Epidermal melanocyte (primary cell): ENCODE measurements around the gene TMEFF1.

ENCODE experiments used
- DNase-seq: peaks from one replicate; pipeline ENCODE4 v3.0.0; 2011; ENCODE audit warnings: low spot score; ENCODE audit not compliant: insufficient read length

Gene TMEFF1

GRCh38 chr9:100447041-100447440 lies 25.9 kb upstream of the TMEFF1 start:
- DNase-seq: no peak

DNA sequence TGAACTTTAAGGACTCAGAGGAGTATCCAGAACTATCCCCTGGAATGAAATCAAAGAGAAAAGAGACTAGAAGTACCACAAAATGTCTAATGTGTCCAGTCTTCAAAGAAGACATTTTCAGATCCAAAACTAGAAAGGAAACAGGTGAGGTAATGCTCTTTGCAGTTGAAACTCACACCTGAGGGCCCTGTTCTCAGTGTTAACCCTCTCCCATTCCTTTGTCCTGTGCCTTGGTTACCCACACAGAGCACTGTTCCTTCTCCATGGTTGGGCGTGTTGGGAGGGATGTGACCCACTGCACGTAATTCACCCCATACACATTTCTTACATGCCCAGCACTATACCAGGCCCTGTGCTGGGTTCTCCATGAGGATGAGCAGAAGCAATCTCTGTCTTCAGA lies 24.7 kb upstream of the TMEFF1 start:
- no peak for DNase-seq

GRCh38 chr9:100449420-100449819 lies 23.5 kb upstream of the TMEFF1 start:
- no peak for DNase-seq

DNA sequence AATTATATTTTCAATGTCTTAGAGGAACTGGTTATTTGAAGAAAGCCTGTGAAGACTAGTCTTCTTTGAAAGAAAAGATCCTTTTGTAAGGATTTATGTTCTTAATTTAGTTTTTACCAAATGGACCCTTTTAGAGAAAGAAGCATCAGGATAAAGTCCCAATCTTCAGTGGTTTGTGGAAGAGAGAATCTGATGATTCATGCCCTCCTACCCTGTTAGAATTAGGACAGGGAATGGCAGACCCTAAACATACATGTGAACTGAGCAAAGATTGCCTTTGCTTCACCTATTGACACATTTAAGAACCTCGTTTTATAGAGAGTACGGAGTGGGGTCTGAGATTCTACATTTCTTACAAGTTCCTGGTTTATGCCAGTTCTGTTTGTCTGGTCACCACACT lies 20.1 kb upstream of the TMEFF1 start:
- no peak for DNase-seq

DNA sequence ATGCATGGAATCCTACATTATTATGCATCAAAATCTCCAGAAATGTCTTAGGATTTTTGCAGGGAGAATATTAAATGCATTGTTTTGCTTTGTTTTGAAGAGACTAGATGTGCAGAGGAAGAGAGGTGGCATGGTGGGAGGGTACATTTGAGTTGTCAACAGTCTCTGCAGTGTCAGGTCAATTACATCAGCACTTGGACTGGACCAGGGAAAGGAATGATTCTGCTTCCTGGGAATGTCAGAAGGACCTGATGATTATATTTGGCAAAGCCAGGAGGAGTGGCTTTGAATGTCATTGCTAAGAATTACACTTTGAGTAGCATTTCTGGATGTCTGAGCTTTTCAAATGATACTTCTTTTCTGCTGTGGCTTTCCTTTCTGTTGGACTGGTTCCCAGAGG lies 17.5 kb upstream of the TMEFF1 start:
- DNase-seq: no peak

DNA sequence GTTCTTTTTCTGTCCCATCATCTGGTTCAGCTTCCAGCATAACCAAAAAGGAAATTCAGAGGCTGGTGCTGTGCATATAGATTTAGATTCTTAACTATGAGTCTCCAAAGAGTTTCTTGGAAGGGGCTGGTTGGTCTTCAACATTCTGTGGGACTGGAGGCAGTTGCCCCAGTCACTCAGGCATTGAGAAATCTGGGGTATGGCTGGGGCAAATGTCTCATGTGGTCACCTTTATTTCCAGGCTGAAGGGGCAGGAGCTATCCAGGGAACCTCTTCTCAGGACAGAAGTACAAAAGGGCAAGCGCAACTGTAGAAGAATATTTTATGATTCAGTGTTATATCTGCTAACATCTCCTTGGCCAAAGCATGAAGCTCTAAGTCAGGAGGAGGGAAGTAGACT lies 15.4 kb upstream of the TMEFF1 start:
- no peak for DNase-seq

DNA sequence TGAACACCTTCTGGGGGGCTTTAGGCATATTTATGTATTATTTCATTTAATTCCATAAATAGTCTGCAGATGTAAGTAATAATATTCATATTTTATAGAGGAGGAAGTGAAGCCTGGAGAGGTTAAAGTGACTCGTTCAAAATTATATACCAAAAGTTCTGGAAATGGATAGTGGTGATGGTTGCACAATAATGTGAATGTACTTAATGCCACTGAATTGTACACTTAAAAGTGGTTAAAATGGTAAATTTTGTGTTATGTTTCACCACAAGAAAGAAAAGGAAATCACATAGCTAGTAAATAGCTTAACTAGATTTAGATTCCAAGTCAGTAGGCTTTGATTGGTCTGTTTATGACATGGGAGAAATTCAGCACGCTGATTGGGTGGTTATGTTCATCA lies 13.0 kb upstream of the TMEFF1 start:
- no peak for DNase-seq

DNA sequence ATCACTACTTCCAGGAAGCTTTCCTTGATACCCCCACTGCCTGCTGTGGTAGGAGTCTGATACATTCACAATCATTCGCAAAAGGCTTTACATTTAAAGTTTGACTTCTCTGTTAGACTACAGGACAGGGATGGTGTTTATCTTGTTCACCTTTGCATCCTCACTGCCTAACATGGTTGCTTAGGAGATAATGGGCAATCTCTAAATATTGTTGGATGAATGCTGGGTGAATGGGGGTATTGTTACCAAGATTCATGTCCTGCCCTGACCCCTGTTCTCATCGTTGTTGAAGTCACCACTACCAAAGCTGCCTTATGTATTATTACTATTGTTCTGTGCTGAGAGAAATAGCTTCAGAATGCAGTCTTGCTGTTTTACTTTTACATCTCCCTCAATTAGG lies 7.7 kb upstream of the TMEFF1 start:
- DNase-seq: no peak

GRCh38 chr9:100465761-100466160 lies 7.2 kb upstream of the TMEFF1 start:
- DNase-seq: no peak

DNA sequence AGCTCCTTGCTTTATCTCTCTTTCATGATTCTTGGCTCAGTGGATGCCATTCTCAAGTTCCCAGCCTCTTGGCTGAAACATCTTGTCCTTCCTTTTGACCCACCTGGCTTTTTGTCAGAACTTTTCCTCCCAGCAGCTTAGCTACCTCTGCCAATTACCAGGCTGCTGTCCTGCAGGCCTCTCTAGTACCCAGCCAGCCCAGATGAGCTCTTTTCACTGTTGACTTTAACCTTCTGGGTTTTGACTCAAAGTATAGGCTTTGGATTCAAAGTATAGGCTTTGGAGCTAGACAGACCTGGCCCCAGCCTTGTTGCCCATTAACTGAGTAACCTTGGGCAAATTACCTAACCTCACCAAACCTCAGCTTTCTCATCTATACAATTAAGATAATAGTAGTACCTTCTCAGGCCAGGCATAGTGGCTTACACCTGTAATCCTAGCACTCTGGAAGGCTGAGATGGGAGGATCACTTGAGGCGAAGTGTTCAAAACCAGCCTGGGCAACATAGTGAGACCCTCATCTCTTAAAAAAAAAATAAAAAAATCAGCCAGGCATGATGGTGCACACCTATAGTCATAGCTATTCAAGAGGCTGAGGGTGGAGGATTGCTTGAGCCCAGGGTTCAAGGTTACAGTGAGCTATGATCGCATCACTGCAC lies 6.6 kb upstream of the TMEFF1 start:
- no peak for DNase-seq

- no peak for DNase-seq
Observed at GRCh38 chr9:100466829-100467221, 6.1 kb upstream of the TMEFF1 start.

DNA sequence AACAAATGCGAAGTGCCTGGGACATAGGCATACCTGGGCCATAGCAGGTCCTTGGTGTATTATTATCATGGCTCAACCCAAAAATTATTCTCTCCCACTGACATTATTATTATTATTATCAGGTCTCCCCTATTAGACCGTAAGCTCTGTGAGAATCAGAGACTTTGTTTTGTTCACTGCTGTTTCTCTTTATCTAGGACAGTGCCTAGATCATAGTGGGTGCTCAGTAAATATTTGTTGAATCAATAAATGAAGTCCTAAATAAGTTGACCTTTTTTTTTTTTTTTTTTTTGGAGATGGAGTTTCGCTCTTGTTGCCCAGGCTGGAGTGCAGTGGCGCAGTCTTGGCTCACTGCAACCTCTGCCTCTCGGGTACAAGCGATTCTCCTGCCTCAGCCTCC lies 4.9 kb upstream of the TMEFF1 start:
- DNase-seq: no peak

GRCh38 chr9:100472268-100472667 lies 681 bp upstream of the TMEFF1 start:
- no peak for DNase-seq

DNA sequence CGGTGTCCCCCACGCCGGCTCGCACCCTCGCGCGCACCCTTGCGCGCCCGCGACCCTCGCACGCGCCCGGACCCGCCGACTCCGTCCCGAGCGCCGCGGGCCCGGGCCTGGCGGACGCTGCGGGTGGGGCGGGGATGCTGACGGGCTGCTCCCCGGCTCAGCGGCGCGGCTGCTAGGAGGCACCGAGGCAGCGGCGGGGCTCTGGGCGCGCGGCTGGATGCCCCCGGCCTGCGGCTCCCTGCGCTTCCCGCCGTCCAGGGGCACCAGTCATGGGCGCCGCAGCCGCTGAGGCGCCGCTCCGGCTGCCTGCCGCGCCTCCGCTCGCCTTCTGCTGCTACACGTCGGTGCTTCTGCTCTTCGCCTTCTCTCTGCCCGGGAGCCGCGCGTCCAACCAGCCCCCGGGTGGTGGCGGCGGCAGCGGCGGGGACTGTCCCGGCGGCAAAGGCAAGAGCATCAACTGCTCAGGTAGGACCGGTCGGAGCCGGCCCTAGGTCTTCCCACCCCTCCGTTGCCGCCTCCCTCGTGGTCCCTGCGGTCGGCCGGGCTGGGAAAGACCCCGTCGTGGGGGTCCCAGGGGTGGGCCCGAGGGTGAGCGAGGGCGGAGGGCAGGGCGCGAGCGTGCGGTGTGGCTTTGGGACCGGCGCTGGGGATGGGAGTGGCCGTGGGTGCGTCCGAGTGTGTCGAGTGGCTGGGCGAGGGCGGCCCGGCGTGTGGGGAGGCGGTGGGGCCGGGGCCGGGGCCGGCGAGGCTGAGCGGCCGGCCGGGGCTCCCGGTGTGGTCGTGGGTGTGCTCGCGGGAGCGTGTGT lies 530 bp downstream of the TMEFF1 start:
- no peak for DNase-seq

DNA sequence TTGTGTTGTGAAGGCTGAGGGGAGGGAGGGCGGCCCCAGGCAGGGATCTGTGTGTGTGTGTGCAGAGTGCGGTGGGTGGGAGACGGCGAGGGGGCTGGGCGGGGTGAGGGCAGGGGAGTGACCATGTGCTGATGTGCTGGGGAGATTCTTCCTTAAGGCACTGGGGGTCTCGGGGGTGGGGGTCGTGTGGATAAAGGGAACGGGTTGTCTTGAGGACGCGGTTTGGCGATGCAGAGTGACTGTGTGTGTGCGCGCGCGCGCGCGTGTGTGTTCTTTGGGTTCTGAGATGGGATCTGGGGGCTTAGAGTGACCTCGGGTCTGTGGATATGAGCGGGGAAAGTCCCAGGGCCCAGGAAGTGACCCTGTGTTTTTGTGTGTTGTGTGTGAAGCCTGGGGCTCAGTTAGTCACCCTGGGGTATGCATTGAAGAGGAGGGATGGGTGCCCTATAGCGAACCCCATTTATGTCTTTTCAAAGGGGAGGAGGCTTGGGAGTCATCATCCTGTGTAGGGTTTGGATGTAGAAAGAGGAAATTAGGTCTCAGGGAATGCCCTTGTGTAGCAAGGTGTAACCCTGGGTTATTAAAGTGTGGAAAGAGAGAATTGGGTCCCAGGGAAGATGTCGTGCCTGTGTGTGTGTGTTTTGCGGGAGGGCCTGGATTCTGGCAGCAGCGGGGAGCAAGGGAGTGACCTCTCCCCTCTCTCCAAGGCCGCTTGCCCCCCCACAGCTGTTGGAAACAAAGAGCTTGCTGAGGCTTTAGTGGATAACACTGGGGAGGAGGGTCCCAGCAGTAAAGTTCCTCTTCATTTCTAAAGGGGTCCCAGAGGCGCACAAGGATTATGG lies 1.4 kb downstream of the TMEFF1 start:
- no peak for DNase-seq

DNA sequence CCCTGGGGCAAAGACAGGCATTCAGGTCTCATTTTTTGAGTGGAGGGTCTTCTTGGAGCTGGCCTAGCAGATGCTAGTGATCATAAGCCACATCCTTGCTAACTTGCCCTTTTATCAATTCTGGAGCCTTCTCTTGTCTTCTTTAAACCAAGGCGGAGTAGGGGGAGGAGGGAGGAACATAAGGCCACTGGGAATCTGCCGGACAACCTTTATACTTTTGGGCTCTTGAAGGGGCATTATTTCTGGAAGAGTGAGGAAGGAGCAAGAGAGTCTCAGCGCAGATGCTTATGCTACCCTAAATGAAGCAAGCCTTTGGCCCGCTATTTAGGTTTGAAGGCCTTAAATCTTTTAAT lies 2.0 kb downstream of the TMEFF1 start:
- no peak for DNase-seq

GRCh38 chr9:100477241-100477640 lies 4.3 kb downstream of the TMEFF1 start:
- no peak for DNase-seq

DNA sequence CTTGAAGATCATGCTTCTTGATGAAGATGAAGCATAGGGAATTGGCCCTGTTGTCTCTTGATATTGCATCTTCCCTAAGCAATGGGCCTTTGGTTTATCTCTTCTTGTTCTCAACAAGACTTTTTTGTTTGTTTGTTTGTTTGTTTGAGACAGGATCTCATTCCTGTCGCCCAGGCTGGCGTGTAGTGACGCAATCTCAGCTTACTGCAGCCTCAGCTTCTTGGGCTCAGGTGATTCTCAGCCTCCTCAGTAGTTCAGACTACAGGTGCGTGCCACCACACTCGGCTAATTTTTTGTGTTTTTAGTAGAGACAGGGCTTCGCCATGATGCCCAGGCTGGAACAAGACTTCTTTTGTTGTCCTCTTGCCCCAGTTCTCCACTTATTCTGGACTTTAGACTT lies 5.2 kb downstream of the TMEFF1 start:
- no peak for DNase-seq

DNA sequence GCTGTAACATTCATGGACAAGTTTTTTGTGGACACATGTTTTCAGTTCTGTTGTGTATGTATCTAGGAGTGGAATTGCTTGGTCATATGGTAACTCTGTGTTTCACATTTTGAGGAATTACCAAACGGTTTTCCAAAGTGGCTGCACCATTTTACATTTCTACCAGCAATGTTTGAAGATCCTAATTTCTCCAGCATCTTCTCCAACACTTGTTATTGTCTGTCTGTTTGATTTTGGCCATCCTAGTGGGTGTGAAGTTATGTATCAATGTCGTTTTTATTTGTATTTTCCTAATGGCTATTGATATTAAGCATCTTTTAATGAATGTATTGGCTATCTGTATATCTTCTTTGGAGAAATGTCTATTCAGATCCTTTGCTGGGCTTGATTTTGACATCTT lies 6.9 kb downstream of the TMEFF1 start:
- DNase-seq: no peak

DNA sequence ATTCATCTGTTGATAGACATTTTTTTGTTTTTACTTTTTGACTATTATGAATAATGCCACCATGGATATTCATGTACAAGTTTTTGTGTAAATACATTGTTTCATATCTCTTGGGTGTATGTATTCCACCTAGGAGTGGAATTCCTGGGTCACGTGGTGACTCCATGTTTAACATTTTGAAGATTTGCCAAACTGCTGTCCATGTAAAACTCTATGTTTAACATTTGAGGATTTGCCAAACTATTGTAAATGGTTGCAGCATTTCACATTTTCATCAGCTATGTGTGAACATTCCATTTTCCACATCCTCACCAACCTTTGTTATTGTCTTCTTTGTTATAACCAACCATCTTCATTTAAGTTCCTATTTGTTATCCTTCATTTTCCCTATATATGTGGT lies 12.2 kb downstream of the TMEFF1 start:
- no peak for DNase-seq

DNA sequence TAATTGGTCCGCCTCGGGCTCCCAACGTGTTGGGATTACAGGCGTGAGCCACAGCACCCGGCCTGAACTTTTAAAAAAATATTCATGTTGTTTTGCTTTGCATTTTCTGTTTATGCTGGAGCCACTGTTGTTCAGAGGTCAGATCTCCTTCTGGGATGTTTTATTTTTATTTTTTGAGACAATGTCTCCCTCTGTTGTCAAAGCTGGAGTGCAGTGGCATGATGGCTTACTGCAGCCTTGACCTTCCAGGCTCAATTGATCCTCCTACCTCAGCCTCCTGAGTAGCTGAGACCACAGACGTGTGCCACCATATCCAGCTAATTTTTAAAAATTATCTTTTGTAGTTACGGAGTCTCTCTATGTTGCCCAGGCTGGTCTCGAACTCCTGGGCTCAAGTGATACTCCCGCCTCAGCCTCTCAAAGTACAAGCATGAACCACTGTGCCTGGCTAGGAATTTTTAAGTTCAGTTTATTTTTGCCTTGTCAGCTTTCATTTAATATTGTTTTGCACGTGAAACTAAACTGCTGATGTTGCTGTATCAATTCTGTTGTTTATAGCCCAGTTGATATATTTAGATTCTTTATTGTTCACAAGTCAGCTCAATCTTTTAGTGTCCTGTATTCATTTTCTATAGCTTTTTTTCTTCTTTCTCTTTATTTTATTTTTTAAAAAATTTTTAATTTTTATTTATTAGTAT lies 13.7 kb downstream of the TMEFF1 start:
- no peak for DNase-seq

GRCh38 chr9:100488177-100488576 lies 15.2 kb downstream of the TMEFF1 start:
- no peak for DNase-seq
